ENCODE measurements around the gene PNMT. TPM values are rescaled to one million over a fixed set of nuclear protein-coding genes. Genes with fewer than 3 reads are reported as not detected.
"Not testable (repeated sequence)": the region's sequence is repeated elsewhere in the genome, so short reads cannot be mapped to it uniquely, and the experiment has no call there.

The PNMT gene
- total RNA-seq, 1 donor from 2014 or later = 0.22 TPM

GRCh38 chr17:39694593-39694992, 26.3 kb downstream of the PNMT start:
- Mint-ChIP-seq H3K4me3 (ENCODE audit: unreplicated experiment) (no peak overlapping the region), H3K27me3 (ENCODE audit: low read depth) (no peaks in the 10 kb centered on the region), H3K36me3 (ENCODE audit: low read depth) (no peaks in the 10 kb centered on the region), H3K9me3 (ENCODE audit: low read depth) (no peaks in the 10 kb centered on the region), H3K4me1 (ENCODE audit: low read depth) (peaks cover 11% of the 10 kb centered on the region), H3K27ac (ENCODE audit: unreplicated experiment) (no peak overlapping the region)
- DNase-seq (ENCODE audit: low spot score) = no peak
- TF ChIP-seq, protein P1, sequence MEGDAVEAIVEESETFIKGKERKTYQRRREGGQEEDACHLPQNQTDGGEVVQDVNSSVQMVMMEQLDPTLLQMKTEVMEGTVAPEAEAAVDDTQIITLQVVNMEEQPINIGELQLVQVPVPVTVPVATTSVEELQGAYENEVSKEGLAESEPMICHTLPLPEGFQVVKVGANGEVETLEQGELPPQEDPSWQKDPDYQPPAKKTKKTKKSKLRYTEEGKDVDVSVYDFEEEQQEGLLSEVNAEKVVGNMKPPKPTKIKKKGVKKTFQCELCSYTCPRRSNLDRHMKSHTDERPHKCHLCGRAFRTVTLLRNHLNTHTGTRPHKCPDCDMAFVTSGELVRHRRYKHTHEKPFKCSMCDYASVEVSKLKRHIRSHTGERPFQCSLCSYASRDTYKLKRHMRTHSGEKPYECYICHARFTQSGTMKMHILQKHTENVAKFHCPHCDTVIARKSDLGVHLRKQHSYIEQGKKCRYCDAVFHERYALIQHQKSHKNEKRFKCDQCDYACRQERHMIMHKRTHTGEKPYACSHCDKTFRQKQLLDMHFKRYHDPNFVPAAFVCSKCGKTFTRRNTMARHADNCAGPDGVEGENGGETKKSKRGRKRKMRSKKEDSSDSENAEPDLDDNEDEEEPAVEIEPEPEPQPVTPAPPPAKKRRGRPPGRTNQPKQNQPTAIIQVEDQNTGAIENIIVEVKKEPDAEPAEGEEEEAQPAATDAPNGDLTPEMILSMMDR (IDR thresholded peaks at IDR 0.05) = no peak

DNA sequence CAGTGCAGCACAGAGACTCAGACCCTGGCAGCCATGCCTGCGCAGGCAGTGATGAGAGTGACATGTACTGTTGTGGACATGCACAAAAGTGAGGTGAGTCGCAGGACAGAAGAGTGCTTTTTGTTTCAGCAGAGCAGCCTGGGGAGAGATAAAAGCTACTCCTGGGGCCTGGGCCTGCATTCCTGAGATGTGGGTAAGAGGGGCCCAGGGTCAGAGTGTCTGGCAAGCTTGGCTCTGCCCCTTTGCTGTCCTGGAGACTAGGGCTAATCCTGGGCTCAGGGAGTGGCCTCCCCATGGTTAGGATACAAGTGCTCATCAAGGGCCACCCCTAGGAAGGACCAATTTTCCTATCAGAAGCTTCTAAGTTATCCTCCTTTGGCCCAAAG, 26.8 kb downstream of the PNMT start:
- Mint-ChIP-seq H3K9me3 (ENCODE audit: low read depth) (no peaks in the 10 kb centered on the region), H3K27me3 (ENCODE audit: low read depth) (no peaks in the 10 kb centered on the region), H3K27ac (ENCODE audit: unreplicated experiment) (no peak overlapping the region), H3K4me3 (ENCODE audit: unreplicated experiment) (no peak overlapping the region), H3K36me3 (ENCODE audit: low read depth) (no peaks in the 10 kb centered on the region), H3K4me1 (ENCODE audit: low read depth) (peaks cover 13% of the 10 kb centered on the region)
- DNase-seq (ENCODE audit: low spot score) = no peak
- TF ChIP-seq, protein P1 (IDR thresholded peaks at IDR 0.05) = no peak

- Mint-ChIP-seq H3K27me3 (ENCODE audit: low read depth) (no peaks in the 10 kb centered on the region), H3K4me3 (ENCODE audit: unreplicated experiment) (no peak overlapping the region), H3K36me3 (ENCODE audit: low read depth) (no peaks in the 10 kb centered on the region), H3K9me3 (ENCODE audit: low read depth) (no peaks in the 10 kb centered on the region), H3K27ac (ENCODE audit: unreplicated experiment) (no peak overlapping the region), H3K4me1 (ENCODE audit: low read depth) (peaks cover 24% of the 10 kb centered on the region)
- TF ChIP-seq, protein P1 (IDR thresholded peaks at IDR 0.05) = no peak
- no peak for DNase-seq (ENCODE audit: low spot score)
Observed at GRCh38 chr17:39696731-39697130, 28.5 kb downstream of the PNMT start.

- TF ChIP-seq, protein P1 (IDR thresholded peaks at IDR 0.05) = no peak
- Mint-ChIP-seq H3K4me3 (ENCODE audit: unreplicated experiment) (no peak overlapping the region), H3K36me3 (ENCODE audit: low read depth) (no peaks in the 10 kb centered on the region), H3K9me3 (ENCODE audit: low read depth) (no peaks in the 10 kb centered on the region), H3K4me1 (ENCODE audit: low read depth) (peaks cover 32% of the 10 kb centered on the region), H3K27me3 (ENCODE audit: low read depth) (no peaks in the 10 kb centered on the region), H3K27ac (ENCODE audit: unreplicated experiment) (no peak overlapping the region)
- no peak for DNase-seq (ENCODE audit: low spot score)
Observed at GRCh38 chr17:39697961-39698360, 29.7 kb downstream of the PNMT start.

- Mint-ChIP-seq H3K4me1 (ENCODE audit: low read depth) (peaks cover 41% of the 10 kb centered on the region), H3K4me3 (ENCODE audit: unreplicated experiment) (peak overlapping the region; percentile 88), H3K27ac (ENCODE audit: unreplicated experiment) (peak overlapping the region; percentile 87)
- not testable (repeated sequence) for H3K27me3 Mint-ChIP-seq (ENCODE audit: low read depth); DNase-seq (ENCODE audit: low spot score); H3K9me3 Mint-ChIP-seq (ENCODE audit: low read depth); H3K36me3 Mint-ChIP-seq (ENCODE audit: low read depth)
Observed at GRCh38 chr17:39699157-39699817, 31.0 kb downstream of the PNMT start.

DNA sequence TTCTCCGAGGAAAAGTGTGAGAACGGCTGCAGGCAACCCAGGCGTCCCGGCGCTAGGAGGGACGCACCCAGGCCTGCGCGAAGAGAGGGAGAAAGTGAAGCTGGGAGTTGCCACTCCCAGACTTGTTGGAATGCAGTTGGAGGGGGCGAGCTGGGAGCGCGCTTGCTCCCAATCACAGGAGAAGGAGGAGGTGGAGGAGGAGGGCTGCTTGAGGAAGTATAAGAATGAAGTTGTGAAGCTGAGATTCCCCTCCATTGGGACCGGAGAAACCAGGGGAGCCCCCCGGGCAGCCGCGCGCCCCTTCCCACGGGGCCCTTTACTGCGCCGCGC, 31.5 kb downstream of the PNMT start, which contains the start of gene ERBB2:
ERBB2 (plus strand) TSS at position 247 of the 330 bp plus-strand sequence. CDS start 175 bp downstream, outside the sequence.
- H3K4me1 Mint-ChIP-seq (ENCODE audit: low read depth) = peaks cover 46% of the 10 kb centered on the region
- no peaks in the 10 kb centered on the region for H3K9me3 Mint-ChIP-seq (ENCODE audit: low read depth)
- TF ChIP-seq, protein P1 (IDR thresholded peaks at IDR 0.05) = no peak

More for the DNA sequence above, 31.5 kb downstream of the PNMT start, which contains the start of gene ERBB2:
- H3K27ac Mint-ChIP-seq (ENCODE audit: unreplicated experiment) = peak within 1 kb of the TSS; percentile 87
- no peaks in the 10 kb centered on the region for H3K27me3 Mint-ChIP-seq (ENCODE audit: low read depth)
- no peak for DNase-seq (ENCODE audit: low spot score)
- peak within 1 kb of the TSS; percentile 88 for H3K4me3 Mint-ChIP-seq (ENCODE audit: unreplicated experiment)
- H3K36me3 Mint-ChIP-seq (ENCODE audit: low read depth) = no peaks in the 10 kb centered on the region
